IPS-18c (cell line): Measurements from ENCODE around the gene HPS4.
A peak's percentile ranks its signal among the peaks of the same experiment; 100 is the strongest.

Experiments used
- H3K4me3 ChIP-seq: 2 replicates; pipeline ENCODE4 v1.7.0; 2013; ENCODE audit warnings: low read depth, mild to moderate bottlenecking, low read length, moderate library complexity; ENCODE audit not compliant: insufficient read depth
- H3K9me3 ChIP-seq: one replicate; pipeline ENCODE4 v1.6.1; 2013; ENCODE audit warnings: mild to moderate bottlenecking, low read length, moderate library complexity; ENCODE audit not compliant: control insufficient read depth, insufficient read depth

The HPS4 gene

GRCh38 chr22:26503758-26504157, 20.2 kb upstream of the HPS4 start:
- Histone ChIP-seq H3K4me3 (no peak overlapping the region), H3K9me3 (no peaks in the 10 kb centered on the region)

- no peaks in the 10 kb centered on the region for H3K9me3 ChIP-seq
- no peak overlapping the region for H3K4me3 ChIP-seq
Observed at GRCh38 chr22:26502688-26503561, 19.3 kb upstream of the HPS4 start.

- no peaks in the 10 kb centered on the region for H3K9me3 ChIP-seq
- no peak overlapping the region for H3K4me3 ChIP-seq
Observed at GRCh38 chr22:26501996-26502395, 18.4 kb upstream of the HPS4 start.

- H3K9me3 ChIP-seq, result no peaks in the 10 kb centered on the region
- no peak overlapping the region for H3K4me3 ChIP-seq
Observed at GRCh38 chr22:26499188-26499703, 15.7 kb upstream of the HPS4 start.

- Histone ChIP-seq H3K4me3 (no peak overlapping the region), H3K9me3 (no peaks in the 10 kb centered on the region)
Observed at GRCh38 chr22:26496456-26496855, 12.9 kb upstream of the HPS4 start.

GRCh38 chr22:26494506-26494905, 10.9 kb upstream of the HPS4 start:
- Histone ChIP-seq H3K9me3 (no peaks in the 10 kb centered on the region), H3K4me3 (no peak overlapping the region)

- Histone ChIP-seq H3K4me3 (no peak overlapping the region), H3K9me3 (no peaks in the 10 kb centered on the region)
Observed at GRCh38 chr22:26492220-26492619, 8.6 kb upstream of the HPS4 start.

GRCh38 chr22:26489447-26490036, 6.0 kb upstream of the HPS4 start:
- Histone ChIP-seq H3K4me3 (no peak overlapping the region), H3K9me3 (no peaks in the 10 kb centered on the region)

GRCh38 chr22:26487996-26488395, 4.4 kb upstream of the HPS4 start:
- Histone ChIP-seq H3K9me3 (no peaks in the 10 kb centered on the region), H3K4me3 (no peak overlapping the region)

- Histone ChIP-seq H3K4me3 (no peak overlapping the region), H3K9me3 (no peaks in the 10 kb centered on the region)
Observed at GRCh38 chr22:26486394-26486793, 2.8 kb upstream of the HPS4 start.

- no peak overlapping the region for H3K4me3 ChIP-seq
- H3K9me3 ChIP-seq, result no peaks in the 10 kb centered on the region
Observed at GRCh38 chr22:26485806-26486390, 2.3 kb upstream of the HPS4 start.

- H3K4me3 ChIP-seq, result no peak overlapping the region; the same call in 1 of the 2 replicates
- no peaks in the 10 kb centered on the region for H3K9me3 ChIP-seq
Observed at GRCh38 chr22:26485013-26485412, 1.4 kb upstream of the HPS4 start.

- H3K9me3 ChIP-seq, result no peaks in the 10 kb centered on the region
- peak overlapping the region; percentile 83 for H3K4me3 ChIP-seq
Observed at GRCh38 chr22:26484360-26484706, 750 bp upstream of the HPS4 start.

GRCh38 chr22:26483043-26483438, 542 bp downstream of the HPS4 start:
- peak overlapping the region; percentile 83 for H3K4me3 ChIP-seq
- H3K9me3 ChIP-seq, result no peaks in the 10 kb centered on the region

- Histone ChIP-seq H3K9me3 (no peaks in the 10 kb centered on the region), H3K4me3 (no peak overlapping the region)
Observed at GRCh38 chr22:26482161-26482560, 1.4 kb downstream of the HPS4 start.

GRCh38 chr22:26481694-26482093, 1.9 kb downstream of the HPS4 start:
- Histone ChIP-seq H3K4me3 (no peak overlapping the region), H3K9me3 (no peaks in the 10 kb centered on the region)

GRCh38 chr22:26481112-26481693, 2.4 kb downstream of the HPS4 start:
- Histone ChIP-seq H3K9me3 (no peaks in the 10 kb centered on the region), H3K4me3 (no peak overlapping the region)

- no peak overlapping the region for H3K4me3 ChIP-seq
- no peaks in the 10 kb centered on the region for H3K9me3 ChIP-seq
Observed at GRCh38 chr22:26480611-26480932, 3.0 kb downstream of the HPS4 start.
